ENCODE results near the gene ERC1.
A peak's percentile ranks its signal among the peaks of the same experiment; 100 is the strongest.
"Not testable (repeated sequence)": the region's sequence is repeated elsewhere in the genome, so short reads cannot be mapped to it uniquely, and the experiment has no call there.

Gene ERC1

DNA sequence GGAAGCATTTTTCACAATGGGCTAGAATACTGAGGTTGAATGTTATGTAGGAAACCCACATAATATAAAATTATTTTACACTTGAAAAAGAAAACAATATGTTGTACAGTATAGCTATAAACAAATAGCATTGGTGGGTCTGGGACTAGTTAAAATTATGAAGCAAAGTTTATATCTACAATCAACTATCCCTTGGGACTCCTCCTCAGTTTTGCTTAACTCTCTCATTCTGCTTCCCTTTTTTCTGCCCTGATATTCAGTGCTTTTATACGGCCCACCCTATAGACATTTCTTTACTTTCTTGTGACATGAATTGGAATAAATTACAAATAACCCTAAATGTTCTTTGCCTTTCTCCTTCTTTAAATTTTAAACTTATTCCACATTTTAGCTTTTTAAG, 302.9 kb downstream of the ERC1 start:
- no peak for DNase-seq

DNA sequence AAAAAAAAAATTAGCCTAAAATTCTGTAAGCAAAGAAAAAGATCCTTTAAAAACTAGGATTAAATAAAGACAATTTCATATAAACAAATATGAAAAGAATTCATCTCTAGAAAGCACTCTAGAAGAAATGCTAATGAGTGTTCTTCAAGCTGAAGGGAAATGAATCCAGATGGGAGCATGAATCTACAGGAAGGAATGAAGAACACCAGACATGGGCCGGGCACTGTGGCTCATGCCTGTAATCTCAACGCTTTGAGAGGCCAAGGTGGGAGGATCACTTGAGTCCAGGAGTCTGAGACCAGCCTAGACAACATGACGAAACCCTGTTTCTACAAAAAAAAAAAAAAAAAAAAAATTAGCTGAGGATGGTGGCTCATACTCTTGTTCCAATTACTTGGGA, 306.2 kb downstream of the ERC1 start:
- DNase-seq = no peak

DNA sequence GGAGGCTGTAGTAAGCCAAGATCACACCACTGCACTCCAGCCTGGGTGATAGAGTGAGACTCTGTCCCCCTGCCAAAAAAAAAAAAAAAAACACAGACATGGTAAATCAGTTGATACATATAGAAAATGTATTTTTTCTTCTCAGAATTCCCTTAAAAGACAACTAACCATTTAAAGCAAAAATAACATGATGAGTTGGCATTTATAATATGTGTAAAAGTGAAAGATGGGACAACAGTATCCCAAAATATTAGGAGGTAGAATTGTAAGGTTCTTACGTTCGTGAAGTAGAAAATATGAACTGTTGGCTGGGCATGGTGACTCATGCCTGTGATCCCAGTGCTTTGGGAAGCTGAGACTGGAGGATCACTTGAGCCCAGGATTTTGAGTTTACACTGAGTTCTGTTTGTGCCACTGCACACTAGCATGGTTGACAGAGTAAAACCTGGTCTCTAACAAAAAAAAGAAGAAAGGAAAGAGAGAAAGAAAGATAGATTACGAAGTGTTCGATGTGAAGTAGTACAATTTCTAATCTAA, 306.7 kb downstream of the ERC1 start:
- DNase-seq = no peak

DNA sequence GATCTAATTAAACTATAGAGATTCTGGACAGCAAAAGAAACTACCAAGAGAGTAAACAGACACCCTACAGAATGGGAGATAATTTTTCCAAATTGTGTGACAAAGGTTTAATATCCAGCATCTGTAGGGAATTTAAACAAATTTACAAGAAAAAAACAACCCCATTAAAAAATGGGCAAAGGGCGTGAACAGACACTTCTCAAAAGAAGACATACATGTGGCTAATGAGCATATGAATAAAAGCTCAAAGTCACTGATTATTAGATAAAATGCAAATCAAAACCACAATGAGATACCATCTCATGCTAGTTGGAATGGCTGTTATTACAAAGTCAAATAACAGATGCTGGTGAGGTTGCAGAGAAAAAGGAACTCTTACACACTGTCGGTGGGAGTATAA, 309.4 kb downstream of the ERC1 start:
- no peak for DNase-seq

DNA sequence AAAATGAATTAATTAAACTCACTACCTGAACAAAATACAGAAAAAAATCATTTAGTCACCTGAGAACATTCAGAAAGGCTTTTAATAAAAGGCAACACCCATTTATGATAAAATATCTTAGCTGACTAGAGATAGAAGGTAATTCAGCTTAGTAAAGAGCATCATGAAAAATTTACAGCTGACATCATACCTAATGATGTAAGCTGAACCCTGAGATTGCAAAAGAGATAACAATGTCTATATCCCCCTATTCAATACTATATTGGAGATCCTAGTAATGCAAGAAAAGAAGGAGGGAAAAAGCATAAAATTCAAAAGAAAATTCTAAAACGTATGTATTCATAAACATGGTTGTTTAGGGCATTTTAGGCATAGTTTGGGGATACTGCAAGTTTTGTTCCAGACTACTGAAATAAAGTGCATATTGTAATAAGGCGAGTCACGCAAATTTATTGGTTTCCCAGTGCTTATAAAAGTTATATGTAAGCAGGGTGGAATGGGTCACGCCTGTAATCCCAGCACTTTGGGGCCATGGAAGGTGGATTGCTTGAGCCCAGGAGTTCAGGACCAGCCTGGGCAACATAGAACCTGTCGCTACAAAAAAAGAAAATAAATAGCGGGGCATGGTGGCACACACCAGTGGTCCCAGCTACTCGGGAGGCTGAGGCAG, 311.3 kb downstream of the ERC1 start:
- no peak for DNase-seq

DNA sequence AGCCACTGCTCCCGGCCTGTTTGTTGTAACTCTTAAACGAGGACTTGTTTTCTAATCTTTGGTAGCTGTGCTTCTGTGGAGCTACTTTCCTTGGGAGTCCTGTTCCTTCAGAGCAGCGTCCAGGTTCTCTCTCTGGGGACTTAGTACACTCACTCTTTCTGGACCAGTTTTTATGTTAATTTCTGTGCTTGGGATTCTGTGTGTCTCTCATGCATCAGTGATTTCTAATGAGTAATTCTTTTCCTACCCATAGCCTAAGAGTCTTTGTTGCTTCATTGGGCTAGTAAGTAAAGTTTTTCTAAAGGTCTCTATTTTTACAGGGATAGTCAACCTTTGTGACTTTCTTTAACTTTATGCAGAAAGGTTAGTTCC, 314.0 kb downstream of the ERC1 start:
- no peak for DNase-seq

DNA sequence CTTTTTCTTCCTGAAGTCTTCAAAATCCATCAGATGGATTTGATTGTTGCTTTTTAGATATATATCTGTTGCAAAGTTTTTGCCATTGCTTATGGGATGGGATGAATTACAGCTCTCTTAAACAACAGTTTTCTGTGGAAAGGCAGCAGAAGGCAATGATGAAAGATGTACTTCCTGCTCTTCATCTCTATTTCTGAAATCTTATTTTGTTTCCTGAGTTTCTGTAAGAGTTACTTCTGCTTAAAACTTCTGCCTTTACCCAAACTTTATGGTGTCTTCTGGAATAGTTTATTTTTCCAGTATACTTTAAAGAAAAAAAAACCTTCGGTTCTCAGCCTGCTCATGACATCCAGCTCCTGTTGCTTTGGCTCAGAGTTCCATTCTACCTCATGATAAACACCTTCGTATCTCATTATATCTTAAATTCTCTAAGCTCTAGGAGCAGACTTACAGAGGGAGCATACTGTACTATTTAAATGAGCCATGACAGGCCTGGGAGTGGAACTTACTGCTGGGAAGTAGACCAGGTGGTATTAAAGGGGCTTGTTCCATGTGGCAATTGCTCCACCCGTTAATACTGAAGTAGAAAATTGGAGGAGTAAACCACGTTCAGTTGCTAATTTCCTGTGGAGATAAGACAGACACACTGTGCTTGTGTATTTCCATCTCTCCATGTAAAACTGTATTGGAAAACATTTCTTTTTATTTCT, 314.9 kb downstream of the ERC1 start:
- DNase-seq = peak in 1 of 2 donors; percentile 9

DNA sequence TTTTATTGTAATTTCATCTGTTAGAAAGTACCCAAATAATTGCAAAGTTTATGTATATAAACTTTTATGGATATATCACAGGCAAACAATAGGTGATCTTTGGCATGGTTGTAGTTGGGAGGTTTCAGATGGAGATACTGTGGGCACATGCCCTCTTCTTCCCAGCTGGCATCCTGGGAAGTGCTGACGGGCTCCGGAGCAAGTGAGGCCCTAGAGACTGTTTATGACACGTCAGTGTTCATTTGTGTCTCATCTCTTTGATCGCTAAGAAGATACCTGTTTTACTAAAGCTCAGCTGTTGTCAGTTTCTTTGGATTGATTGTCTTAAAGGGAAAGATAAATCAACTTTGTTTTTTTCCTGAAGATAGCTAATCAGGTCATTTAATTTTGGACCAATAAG, 315.8 kb downstream of the ERC1 start:
- no peak for DNase-seq

DNA sequence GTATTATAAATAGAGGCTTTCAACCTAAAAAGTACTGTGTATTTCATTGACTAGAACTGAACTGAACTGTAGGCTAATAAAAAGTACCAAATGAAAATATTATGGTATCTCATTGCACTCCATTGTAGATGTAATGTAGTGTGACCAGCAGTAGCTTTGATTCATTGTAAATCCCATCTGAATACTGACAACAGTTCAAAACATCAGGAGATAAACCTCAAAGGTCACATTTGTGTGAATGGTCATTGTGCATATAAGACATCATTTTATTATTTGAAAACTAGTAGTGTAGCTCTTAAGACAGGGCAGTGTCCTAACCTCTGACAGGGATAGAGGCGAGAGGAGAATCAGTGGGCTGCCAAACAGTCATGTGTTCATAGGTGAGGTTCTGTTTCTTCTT, 316.8 kb downstream of the ERC1 start:
- DNase-seq = no peak

DNA sequence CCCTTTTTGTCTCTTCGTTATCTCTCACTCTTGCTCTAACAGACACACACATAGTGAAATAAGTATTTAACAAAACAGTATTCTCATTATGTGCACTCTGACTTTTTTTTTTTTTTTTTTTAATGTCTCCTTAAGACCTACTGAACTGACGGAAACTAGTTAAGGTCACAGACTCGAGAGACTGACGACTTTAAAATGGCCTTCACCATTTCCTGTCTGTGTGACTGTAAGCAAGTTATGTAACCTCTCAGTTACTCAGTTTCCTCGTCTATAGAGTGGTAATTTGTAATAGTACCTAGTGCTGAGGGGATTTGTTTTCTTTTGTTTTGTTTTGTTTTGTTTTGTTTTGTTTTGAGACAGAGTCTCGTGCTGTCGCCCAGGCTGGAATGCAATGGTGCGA, 318.6 kb downstream of the ERC1 start:
- no peak for DNase-seq

DNA sequence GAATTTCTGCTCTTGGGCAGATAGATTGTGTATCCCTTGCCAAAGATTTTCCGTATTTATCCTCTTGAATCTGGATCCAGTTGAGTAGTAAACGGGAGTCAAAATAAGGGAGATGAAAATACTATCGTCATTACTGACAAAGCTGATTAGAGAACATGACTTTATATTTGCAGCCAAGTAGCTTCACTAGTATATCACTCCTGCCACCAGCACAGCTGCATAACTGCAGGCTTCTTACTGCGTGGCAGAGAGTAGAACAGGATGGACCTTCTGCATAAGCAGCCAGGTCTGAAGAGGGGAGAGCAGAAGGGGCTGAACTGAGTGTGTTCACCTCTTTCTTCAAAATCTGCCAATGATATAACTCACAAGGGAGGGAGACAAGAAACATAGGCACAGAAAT, 319.6 kb downstream of the ERC1 start:
- no peak for DNase-seq

DNA sequence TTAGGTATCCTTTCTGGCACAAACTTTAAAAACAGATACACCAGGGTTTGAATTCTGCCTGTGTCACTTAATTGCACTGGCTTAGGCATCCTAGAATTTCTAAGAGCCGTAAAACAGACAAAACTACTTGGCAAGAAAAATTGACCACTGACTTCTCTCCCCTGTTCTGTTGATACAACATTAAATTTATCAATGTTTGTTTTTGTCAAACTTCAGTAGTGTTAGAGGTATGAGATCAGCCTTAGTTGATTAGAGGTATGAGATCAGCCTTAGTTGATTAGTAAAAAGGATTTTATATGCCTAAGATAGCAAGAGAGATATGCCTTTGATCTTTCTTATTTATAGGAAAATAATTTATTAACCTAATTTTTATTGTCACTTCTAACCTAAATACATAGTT, 320.1 kb downstream of the ERC1 start:
- DNase-seq = no peak

DNA sequence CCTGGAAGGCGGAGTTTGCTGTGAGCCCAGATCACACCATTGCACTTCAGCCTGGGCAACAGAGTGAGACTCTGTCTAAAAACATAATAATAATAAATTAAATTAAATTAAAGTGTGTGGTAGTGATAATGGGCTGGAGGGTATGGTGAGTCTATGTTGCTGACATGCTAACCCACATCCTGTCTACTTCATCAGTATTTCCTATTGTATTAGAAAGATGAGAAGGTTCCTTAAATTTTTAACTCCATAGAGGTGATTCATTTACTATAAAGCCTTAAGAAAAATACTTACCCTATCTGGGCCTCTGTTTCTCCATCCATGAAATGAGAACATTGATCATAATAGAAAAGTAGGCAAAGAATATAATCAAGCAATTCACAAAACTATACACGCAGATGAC, 322.9 kb downstream of the ERC1 start:
- peak in 1 of 2 donors; percentile 44 for DNase-seq

DNA sequence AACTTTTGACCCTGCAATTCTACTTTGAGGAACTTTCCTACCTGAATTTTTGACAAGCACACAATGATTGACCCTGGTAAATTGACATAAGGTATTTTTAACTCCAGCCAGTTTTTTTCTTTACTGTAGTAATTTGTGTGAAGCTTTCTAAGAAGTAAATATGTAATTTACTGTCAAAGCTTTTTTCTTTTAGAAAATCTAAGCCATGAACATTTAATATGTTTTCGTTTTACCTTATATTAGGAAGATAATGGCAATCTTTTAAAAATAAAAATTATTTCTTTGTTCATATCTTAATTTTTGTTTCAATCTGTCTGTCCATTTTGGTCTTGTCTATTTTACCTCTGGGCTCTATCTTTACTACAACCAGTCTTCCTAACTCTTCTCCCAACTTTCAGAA, 323.5 kb downstream of the ERC1 start:
- DNase-seq = no peak

DNA sequence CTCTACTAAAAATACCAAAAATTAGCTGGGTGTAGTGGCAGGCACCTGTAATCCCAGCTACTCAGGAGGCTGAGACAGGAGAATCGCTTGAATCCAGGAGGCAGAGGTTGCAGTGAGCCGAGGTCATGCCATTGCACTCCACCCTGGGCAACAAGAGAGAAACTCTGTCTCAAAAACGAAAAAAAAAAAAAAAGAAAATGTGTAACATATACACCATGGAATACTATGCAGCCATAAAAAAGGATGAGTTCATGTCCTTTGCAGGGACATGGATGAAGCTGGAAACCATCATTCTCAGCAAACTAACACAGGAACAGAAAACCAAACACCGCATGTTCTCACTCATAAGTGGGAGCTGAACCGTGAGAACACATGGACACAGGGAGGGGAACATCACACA, 326.0 kb downstream of the ERC1 start:
- not testable (repeated sequence) for DNase-seq

DNA sequence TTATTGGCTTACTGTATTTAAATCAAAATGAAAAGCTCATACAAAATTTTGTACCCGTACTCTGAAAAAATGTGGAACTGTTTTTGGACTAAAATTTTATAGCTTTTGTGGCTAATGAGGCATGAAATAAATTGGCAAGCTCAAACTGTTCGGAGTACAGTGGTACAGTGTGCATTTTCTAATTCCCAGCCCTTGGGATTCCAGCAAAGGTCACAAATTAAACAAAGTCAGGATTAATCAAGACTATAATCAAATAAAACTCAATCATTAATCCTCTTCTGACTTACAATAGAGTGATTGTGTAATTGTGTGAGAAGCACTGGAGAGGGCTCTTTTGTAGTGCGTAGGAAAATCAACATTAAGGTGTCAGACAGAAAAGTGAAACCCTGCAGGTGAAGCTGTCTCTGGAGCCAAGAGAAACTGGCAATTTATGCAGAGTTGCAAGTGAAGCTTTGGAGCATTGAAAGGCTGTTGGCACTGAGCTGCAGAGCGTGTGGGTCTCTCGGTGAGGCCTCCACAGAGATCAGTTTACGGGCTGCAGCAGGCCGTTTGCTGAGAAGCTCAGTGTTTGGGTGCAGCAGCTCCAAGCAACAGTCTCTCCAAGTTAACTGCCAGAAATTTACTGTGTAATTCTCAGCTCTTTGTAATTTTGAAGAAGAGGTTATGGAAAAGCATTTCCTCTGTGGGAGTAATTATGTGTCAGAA, 327.5 kb downstream of the ERC1 start:
- no peak for DNase-seq

DNA sequence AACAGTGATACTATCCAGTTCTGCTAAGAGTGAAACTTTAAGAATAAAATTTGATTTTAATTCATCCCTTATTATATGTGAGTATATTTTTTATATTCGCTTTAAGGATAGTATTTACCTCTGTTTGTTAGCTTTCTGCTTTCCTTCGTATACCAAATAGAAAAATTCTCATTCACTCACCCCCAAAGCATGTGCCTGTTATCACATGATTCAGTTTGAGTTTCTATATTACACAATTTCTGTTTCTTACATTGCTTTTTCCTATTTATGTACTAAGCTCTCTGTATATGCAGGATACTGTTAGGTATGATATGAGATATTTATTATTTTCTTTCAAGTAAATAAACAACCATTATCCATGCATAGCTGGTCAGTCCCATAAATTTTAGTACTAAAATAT, 328.2 kb downstream of the ERC1 start:
- DNase-seq = no peak

DNA sequence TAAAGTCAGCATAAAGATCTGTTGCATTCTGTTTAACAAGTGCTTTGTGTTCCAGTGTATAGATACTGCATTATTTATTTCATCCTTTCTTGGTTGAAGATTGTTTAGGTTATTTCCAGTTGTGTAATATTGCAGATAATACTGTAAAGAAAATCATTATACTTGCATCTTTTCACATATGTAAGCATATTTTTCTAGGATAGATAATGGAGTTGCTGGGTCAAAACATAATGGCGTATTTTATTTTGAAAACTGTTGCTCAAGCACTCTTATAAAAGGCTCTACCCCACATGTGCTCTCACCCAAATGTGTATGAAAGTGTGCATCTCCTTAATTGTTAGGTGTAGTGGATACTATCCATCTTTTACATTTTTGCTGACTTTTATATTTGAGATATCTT, 329.0 kb downstream of the ERC1 start:
- DNase-seq = no peak

DNA sequence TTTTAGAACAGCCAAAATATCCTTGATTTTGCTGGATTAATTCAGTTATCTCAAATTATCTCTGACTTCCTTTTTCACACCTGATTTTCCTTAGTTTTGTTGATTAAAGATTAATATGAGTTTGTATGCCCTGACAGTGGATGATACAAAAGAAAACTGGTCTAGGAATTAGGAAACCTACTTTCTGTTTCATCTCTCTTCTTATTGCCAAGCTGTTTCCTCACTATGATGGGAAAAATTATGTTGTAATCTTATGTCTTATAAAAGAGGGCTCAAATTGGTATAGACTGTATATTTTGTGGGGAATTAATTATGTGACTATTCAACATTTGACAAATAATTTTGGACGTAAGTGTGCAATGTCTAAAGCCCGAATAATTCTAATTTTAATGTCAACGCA, 331.8 kb downstream of the ERC1 start:
- peak in 1 of 2 donors; percentile 7 for DNase-seq

DNA sequence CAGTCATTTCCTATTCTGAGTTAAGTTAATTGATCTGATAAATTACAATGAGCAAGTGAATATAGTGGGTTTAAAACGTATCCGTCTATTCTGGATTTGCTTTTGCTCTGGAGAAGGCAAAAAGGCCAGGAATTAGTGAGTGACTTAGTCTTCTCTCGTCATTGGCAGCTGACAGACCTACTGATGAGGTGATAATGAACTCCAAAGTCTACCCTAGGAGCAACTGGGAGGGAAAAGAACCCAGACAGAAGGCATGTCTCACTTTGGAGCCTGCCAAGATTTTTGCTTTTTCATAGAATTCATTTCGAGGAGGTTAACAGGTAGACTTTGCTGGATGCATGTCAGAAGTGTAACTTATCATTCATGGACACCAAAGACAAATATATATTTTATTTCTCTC, 333.1 kb downstream of the ERC1 start:
- no peak for DNase-seq

DNA sequence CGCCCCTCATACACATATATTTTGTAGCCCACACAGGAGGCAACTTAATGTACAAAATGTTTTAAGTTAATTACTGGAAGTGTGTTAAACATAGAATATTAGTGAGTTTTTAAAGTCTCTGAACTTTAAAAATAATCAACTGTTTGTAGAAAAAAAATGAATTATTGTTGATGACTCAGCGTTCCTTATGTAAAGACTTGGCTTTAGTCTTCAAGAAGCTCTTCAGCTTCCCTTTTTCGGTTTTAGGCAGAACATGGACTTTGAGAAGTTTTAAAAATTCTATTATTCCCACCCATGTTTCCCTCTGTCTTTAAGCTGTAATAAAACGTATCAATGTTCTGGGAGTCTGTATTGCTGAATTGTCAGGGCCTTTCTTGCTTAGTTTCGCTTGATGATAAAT, 333.9 kb downstream of the ERC1 start:
- DNase-seq = peak in 1 of 2 donors; percentile 18

DNA sequence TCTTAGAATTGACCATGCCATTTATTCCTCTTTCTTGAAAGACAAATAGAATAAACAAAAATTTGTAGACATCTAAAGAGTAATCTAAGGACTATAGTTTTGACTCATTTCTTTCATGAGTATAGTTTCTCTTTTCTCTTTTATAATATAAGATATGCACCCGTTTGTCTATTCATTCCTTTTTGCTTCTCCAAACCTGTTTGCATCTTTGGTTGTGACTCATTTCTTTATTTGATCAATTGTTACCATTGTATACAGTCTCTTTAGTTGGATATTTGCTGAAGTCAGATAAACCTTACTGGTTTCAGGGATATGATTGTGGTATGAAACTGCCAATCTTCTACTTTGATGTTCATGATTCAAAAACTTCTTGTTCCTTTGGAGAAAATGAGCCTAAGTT, 334.6 kb downstream of the ERC1 start:
- no peak for DNase-seq

DNA sequence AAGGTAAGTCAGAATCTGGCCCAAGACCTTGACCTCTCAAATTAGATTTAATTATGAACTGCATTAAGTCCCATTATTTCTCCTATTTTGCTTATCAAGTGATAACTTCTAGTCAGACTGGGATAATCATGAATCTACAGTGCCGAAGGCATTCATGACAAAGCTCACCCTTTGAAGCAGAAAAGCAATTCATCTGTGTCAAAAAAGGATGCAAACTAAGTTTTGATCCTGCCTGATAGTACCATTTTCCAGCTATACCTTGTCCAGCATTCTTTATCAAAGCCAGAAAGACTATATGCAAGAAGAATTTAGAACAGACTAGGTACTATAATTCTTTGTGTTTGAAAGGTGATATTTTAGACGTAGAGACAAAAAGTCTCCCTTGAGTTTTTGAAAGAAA, 335.2 kb downstream of the ERC1 start:
- DNase-seq = no peak

DNA sequence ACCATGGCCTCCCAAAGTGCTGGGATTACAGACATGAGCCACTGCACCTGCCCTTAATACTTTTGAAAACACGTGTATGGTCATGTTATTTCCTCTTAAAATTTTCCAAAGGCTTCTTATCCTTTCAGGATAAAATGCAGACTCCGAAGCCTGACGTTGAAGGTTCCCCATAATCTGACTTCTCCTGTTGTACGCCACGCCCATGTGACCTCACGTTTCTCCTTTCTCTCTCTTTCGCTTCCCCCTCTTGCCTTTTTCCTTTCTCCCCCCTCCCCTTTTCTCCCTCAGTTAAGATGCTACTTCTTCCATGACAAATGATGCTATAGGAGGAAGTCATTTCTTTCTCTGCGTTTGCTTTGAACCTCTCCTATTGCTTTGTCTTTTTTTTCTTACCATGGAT, 337.4 kb downstream of the ERC1 start:
- no peak for DNase-seq
